ENCODE results near the gene GCNT1. TPM values are rescaled to one million over a fixed set of nuclear protein-coding genes. Genes with fewer than 3 reads are reported as not detected.
A peak's percentile ranks its signal among the peaks of the same experiment; 100 is the strongest.
"Not testable (repeated sequence)": the region's sequence is repeated elsewhere in the genome, so short reads cannot be mapped to it uniquely, and the experiment has no call there.

GCNT1 gene
- total RNA-seq, 2 donors from 2014 or later, result 8.1 to 8.4 TPM

GRCh38 chr9:76521906-76522305, 62.9 kb downstream of the GCNT1 start:
- Mint-ChIP-seq H3K27me3 (no peaks in the 10 kb centered on the region), H3K4me1 (ENCODE audit: low read depth in 2 of 2) (peaks cover 0 to 7% of the 10 kb centered on the region in 2 donors), H3K27ac (no peak overlapping the region), H3K36me3 (peaks cover 10% of the 10 kb centered on the region), H3K9me3 (no peaks in the 10 kb centered on the region), H3K4me3 (no peak overlapping the region)
- DNase-seq (ENCODE audit: low spot score) (no peak), ATAC-seq (no peak)

GRCh38 chr9:76523617-76524200, 64.7 kb downstream of the GCNT1 start:
- H3K4me1 Mint-ChIP-seq (ENCODE audit: low read depth in 2 of 2); H3K9me3 Mint-ChIP-seq; ATAC-seq; H3K36me3 Mint-ChIP-seq; DNase-seq (ENCODE audit: low spot score); H3K27ac Mint-ChIP-seq; H3K27me3 Mint-ChIP-seq; H3K4me3 Mint-ChIP-seq: not testable (repeated sequence)

GRCh38 chr9:76525196-76525595, 66.2 kb downstream of the GCNT1 start:
- Mint-ChIP-seq H3K27ac (no peak overlapping the region), H3K27me3 (no peaks in the 10 kb centered on the region), H3K4me1 (ENCODE audit: low read depth in 2 of 2) (peaks cover 0 to 7% of the 10 kb centered on the region in 2 donors), H3K36me3 (peaks cover 5% of the 10 kb centered on the region), H3K9me3 (no peaks in the 10 kb centered on the region), H3K4me3 (no peak overlapping the region)
- ATAC-seq (no peak), DNase-seq (ENCODE audit: low spot score) (no peak)

GRCh38 chr9:76526026-76526425, 67.0 kb downstream of the GCNT1 start:
- DNase-seq (ENCODE audit: low spot score) (no peak), ATAC-seq (no peak)
- Mint-ChIP-seq H3K36me3 (peaks cover 5% of the 10 kb centered on the region), H3K27me3 (no peaks in the 10 kb centered on the region), H3K27ac (no peak overlapping the region), H3K4me1 (ENCODE audit: low read depth in 2 of 2) (peaks cover 0 to 7% of the 10 kb centered on the region in 2 donors), H3K9me3 (no peaks in the 10 kb centered on the region), H3K4me3 (no peak overlapping the region)

GRCh38 chr9:76528056-76528455, 69.1 kb downstream of the GCNT1 start:
- no peak for DNase-seq (ENCODE audit: low spot score)
- no peak overlapping the region for H3K4me3 Mint-ChIP-seq
- no peaks in the 10 kb centered on the region for H3K9me3 Mint-ChIP-seq
- no peaks in the 10 kb centered on the region for H3K27me3 Mint-ChIP-seq
- H3K27ac Mint-ChIP-seq, result no peak overlapping the region
- H3K4me1 Mint-ChIP-seq (ENCODE audit: low read depth in 2 of 2), result peaks cover 0 to 9% of the 10 kb centered on the region in 2 donors
- ATAC-seq, result no peak
- no peaks in the 10 kb centered on the region for H3K36me3 Mint-ChIP-seq

GRCh38 chr9:76528642-76529190, 69.7 kb downstream of the GCNT1 start:
- peaks cover 0 to 11% of the 10 kb centered on the region in 2 donors for H3K4me1 Mint-ChIP-seq (ENCODE audit: low read depth in 2 of 2)
- H3K27ac Mint-ChIP-seq, result peak overlapping the region in 1 of 2 donors; percentile 28
- DNase-seq (ENCODE audit: low spot score) (no peak), ATAC-seq (no peak)
- H3K4me3 Mint-ChIP-seq, result no peak overlapping the region
- no peaks in the 10 kb centered on the region for H3K36me3 Mint-ChIP-seq
- no peaks in the 10 kb centered on the region for H3K27me3 Mint-ChIP-seq
- no peaks in the 10 kb centered on the region for H3K9me3 Mint-ChIP-seq

- no peak for ATAC-seq
- Mint-ChIP-seq H3K9me3 (no peaks in the 10 kb centered on the region), H3K27me3 (no peaks in the 10 kb centered on the region), H3K4me1 (ENCODE audit: low read depth in 2 of 2) (peaks cover 0 to 16% of the 10 kb centered on the region in 2 donors), H3K36me3 (no peaks in the 10 kb centered on the region), H3K4me3 (no peak overlapping the region), H3K27ac (peak overlapping the region; percentile 39)
- no peak for DNase-seq (ENCODE audit: low spot score)
Observed at GRCh38 chr9:76529653-76530052, 70.7 kb downstream of the GCNT1 start.

- no peaks in the 10 kb centered on the region for H3K36me3 Mint-ChIP-seq
- no peaks in the 10 kb centered on the region for H3K27me3 Mint-ChIP-seq
- peaks cover 0 to 16% of the 10 kb centered on the region in 2 donors for H3K4me1 Mint-ChIP-seq (ENCODE audit: low read depth in 2 of 2)
- H3K9me3 Mint-ChIP-seq, result no peaks in the 10 kb centered on the region
- peak overlapping the region; percentile 49 for H3K4me3 Mint-ChIP-seq
- no peak for DNase-seq (ENCODE audit: low spot score)
- peak overlapping the region; percentile 43 to 48 for H3K27ac Mint-ChIP-seq
- ATAC-seq, result no peak
Observed at GRCh38 chr9:76530458-76531110, 71.6 kb downstream of the GCNT1 start.

- H3K9me3 Mint-ChIP-seq, result no peaks in the 10 kb centered on the region
- ATAC-seq (no peak), DNase-seq (ENCODE audit: low spot score) (no peak)
- H3K4me1 Mint-ChIP-seq (ENCODE audit: low read depth in 2 of 2), result peaks cover 0 to 11% of the 10 kb centered on the region in 2 donors
- peak overlapping the region; percentile 49 for H3K4me3 Mint-ChIP-seq
- H3K27ac Mint-ChIP-seq, result peak overlapping the region; percentile 43 to 48
- no peaks in the 10 kb centered on the region for H3K36me3 Mint-ChIP-seq
- no peaks in the 10 kb centered on the region for H3K27me3 Mint-ChIP-seq
Observed at GRCh38 chr9:76531231-76531780, 72.3 kb downstream of the GCNT1 start.

- DNase-seq (ENCODE audit: low spot score); H3K9me3 Mint-ChIP-seq; H3K36me3 Mint-ChIP-seq; H3K4me3 Mint-ChIP-seq; H3K4me1 Mint-ChIP-seq (ENCODE audit: low read depth in 2 of 2); ATAC-seq; H3K27ac Mint-ChIP-seq; H3K27me3 Mint-ChIP-seq: not testable (repeated sequence)
Observed at GRCh38 chr9:76532877-76533276, 73.9 kb downstream of the GCNT1 start.

GRCh38 chr9:76534026-76534425, 75.0 kb downstream of the GCNT1 start:
- no peak overlapping the region for H3K4me3 Mint-ChIP-seq
- peaks cover 8 to 15% of the 10 kb centered on the region in 2 donors for H3K4me1 Mint-ChIP-seq (ENCODE audit: low read depth in 2 of 2)
- H3K27me3 Mint-ChIP-seq, result no peaks in the 10 kb centered on the region
- H3K27ac Mint-ChIP-seq, result no peak overlapping the region
- H3K36me3 Mint-ChIP-seq, result no peaks in the 10 kb centered on the region
- DNase-seq (ENCODE audit: low spot score) (no peak), ATAC-seq (no peak)
- no peaks in the 10 kb centered on the region for H3K9me3 Mint-ChIP-seq

- Mint-ChIP-seq H3K36me3 (no peaks in the 10 kb centered on the region), H3K27me3 (no peaks in the 10 kb centered on the region), H3K9me3 (no peaks in the 10 kb centered on the region), H3K27ac (no peak overlapping the region), H3K4me3 (no peak overlapping the region), H3K4me1 (ENCODE audit: low read depth in 2 of 2) (peaks cover 8 to 15% of the 10 kb centered on the region in 2 donors)
- ATAC-seq (no peak), DNase-seq (ENCODE audit: low spot score) (no peak)
Observed at GRCh38 chr9:76537150-76537646, 78.2 kb downstream of the GCNT1 start.

- H3K4me3 Mint-ChIP-seq, result no peak overlapping the region
- ATAC-seq (no peak), DNase-seq (ENCODE audit: low spot score) (no peak)
- H3K27ac Mint-ChIP-seq, result no peak overlapping the region
- no peaks in the 10 kb centered on the region for H3K9me3 Mint-ChIP-seq
- no peaks in the 10 kb centered on the region for H3K36me3 Mint-ChIP-seq
- no peaks in the 10 kb centered on the region for H3K27me3 Mint-ChIP-seq
- peaks cover 8 to 9% of the 10 kb centered on the region in 2 donors for H3K4me1 Mint-ChIP-seq (ENCODE audit: low read depth in 2 of 2)
Observed at GRCh38 chr9:76539180-76539579, 80.2 kb downstream of the GCNT1 start.

GRCh38 chr9:76542360-76542759, 83.4 kb downstream of the GCNT1 start:
- Mint-ChIP-seq H3K27me3 (no peaks in the 10 kb centered on the region), H3K9me3 (no peaks in the 10 kb centered on the region), H3K4me1 (ENCODE audit: low read depth in 2 of 2) (peaks cover 6 to 8% of the 10 kb centered on the region in 2 donors), H3K4me3 (no peak overlapping the region), H3K36me3 (no peaks in the 10 kb centered on the region), H3K27ac (no peak overlapping the region)
- ATAC-seq, result no peak
- no peak for DNase-seq (ENCODE audit: low spot score)

Measured in natural killer cell treated with Interleukin-12 subunit alpha and Interleukin-12 subunit beta and Interleukin-15 and Interleukin-18, amount 100 ng/mL, for 72 hours (primary cell).